Stimulated activated CD8-positive, alpha-beta memory T cell treated with anti-CD3 and anti-CD28 coated beads, Interleukin-12 subunit alpha, Interleukin-12 subunit beta, amount 100 ng/mL, for 4 hours (primary cell): Measurements from ENCODE around the gene APEH.
"Not testable (repeated sequence)": the region's sequence is repeated elsewhere in the genome, so short reads cannot be mapped to it uniquely, and the experiment has no call there.

Source experiments
- DNase-seq: peaks from one replicate; pipeline ENCODE4 v3.0.0-alpha.2; 2020; ENCODE audit warnings: low read depth

Gene APEH

DNA sequence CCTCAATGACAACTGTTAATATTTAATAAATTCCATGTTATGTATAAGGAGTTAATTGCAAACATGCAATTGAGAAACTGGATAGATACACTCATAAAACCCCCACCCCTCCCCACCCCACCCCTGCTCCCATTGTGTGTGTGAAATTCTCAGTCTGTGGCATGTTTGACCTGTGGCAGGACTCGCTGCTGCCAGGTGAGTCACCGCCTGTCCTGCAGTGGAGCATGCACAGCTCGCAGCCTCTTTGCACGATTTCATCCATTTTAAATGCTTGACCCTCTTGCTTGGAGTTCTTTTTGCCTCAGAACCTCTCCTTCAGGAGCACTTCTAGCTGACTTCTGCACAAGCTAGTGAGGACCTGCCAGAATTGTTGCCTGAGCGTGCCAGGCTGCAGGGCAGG, 5.3 kb upstream of the APEH start:
- DNase-seq: no peak

- no peak for DNase-seq
These were observed 4.8 kb upstream of the APEH start for GRCh38 chr3:49669352-49669751.

DNA sequence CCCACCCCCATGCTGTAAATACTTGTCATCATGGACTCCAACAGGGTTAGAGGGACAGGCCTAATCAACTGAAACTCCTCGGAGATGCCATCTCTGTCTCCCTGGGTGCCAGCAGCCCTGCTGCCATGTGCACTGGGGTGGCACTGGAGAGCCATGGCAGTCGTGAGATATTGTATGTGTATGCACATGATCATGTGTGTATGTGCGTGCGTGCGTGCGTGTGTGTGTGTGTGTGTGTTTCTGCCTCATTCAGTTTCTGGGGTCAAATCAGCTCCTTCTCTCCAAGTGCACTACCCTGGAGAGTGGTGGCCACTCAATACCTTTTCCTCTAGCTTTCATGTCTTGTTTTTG, 3.2 kb upstream of the APEH start:
- no peak for DNase-seq

- DNase-seq: peak; percentile 50
These were observed 2.6 kb upstream of the APEH start for GRCh38 chr3:49671291-49672288.

GRCh38 chr3:49673121-49673714, 933 bp upstream of the APEH start:
- no peak for DNase-seq

- DNase-seq: no peak
These were observed 389 bp downstream of the APEH start for GRCh38 chr3:49674497-49674983.

- DNase-seq: no peak
These were observed 1.8 kb downstream of the APEH start for GRCh38 chr3:49675912-49676311.

GRCh38 chr3:49680493-49681231, 6.5 kb downstream of the APEH start:
- DNase-seq: no peak

DNA sequence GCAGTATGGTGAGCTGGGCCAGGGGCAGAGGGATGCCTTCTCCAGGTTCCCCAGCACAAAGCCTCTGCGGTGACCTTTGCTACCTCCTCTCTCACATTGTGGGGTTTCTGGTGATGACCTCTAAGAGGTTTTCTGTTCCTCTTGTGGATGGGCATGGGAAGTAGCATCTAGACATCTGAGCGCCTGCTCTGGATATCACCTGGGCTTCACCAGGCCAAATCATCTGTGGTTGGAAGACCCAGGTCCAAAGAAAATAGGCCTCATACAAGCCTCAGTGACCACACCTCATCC, 7.0 kb downstream of the APEH start:
- no peak for DNase-seq

GRCh38 chr3:49681543-49681942, 7.4 kb downstream of the APEH start:
- DNase-seq: no peak

DNA sequence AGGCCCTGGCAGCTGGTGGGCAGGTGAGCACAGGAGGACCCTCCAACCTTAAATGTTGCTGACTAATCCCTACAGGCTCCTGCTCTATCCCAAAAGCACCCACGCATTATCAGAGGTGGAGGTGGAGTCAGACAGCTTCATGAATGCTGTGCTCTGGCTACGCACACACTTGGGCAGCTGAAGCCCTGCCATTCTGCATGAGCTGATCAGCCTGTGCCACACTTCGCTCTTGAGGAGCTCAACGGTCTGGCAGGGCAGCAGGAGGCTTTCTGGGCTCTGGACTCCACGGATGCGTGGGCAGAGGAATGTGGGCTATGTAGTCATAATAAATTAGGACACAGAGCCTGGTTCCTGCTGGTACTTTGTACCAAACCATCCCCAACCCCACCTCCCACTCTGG, 9.0 kb downstream of the APEH start:
- no peak for DNase-seq

- not testable (repeated sequence) for DNase-seq
These were observed 10.3 kb downstream of the APEH start for GRCh38 chr3:49684453-49684852.

- DNase-seq: not testable (repeated sequence)
These were observed 11.0 kb downstream of the APEH start for GRCh38 chr3:49685103-49685502.

GRCh38 chr3:49685846-49686245, 11.7 kb downstream of the APEH start:
- DNase-seq: not testable (repeated sequence)

GRCh38 chr3:49686346-49686745, 12.2 kb downstream of the APEH start:
- DNase-seq: not testable (repeated sequence)

- DNase-seq: not testable (repeated sequence)
These were observed 12.7 kb downstream of the APEH start for GRCh38 chr3:49686769-49687423.

DNA sequence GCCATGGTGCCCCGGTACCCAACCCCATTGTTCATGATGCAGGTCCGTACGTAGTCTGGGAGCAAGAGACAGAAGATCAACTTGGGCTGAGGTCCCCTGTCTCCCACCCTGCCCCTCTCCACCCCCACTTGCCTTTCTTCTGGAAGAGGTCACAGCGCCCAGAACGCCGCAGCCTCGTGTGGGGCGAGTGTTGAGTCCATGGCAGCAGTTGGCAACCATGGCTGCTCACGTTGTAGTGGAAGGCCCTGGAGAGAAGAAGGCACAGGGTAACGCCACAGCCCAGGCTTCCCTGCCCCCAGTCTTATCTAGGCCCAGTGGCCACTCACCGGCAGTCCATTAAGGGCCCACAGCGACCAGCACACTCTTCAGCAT, 13.3 kb downstream of the APEH start:
- DNase-seq: not testable (repeated sequence)

- DNase-seq: not testable (repeated sequence)
These were observed 14.3 kb downstream of the APEH start for GRCh38 chr3:49688338-49689045.

DNA sequence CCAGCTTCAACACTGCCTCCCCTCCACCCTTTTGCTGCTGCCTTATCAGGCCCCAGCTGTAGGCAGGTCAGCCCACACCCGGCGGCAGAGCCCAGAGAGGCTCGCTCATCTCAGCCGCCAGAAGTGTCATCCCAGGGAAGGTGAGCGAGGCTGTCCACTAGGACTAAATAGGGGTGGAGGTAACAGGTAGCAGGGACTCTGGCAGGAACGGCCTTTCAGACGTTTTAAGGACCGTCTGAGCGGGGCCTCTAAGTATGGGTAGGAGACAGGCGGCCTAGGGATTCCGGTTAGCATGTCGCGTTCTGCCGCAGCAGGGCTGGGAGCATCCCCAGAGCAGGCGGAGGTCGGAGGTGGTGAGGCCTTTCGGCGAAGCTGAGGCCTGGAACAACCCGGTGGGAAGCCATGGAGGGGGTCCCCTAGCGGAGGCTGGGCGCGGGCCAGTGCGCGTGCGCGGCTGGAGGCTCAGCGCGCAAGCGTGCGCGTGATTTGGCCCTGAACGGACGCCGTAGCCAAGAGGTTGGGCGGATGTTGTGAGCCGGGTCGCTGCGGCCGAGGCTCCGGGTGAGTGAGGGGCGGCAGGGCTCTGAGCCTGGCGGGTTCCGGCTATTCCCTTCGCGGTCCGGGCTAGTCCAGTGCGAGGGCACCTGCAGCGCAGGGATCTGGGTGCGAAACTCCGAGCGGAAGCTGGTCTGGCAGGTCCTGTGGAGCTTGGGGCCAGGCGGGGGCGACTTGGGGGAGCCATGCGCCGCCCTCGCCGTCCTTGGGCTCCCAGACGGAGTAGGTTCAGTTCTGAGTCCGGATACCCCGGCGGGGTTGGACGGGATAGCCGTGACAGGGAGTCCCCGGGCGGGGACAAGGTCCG, 15.1 kb downstream of the APEH start, which contains the start of the genes MST1 and RNF123:
Gene MST1, minus strand, starts transcription at position 429 of the 862 bp plus-strand sequence. CDS start 783 bp downstream, outside the sequence.
Gene RNF123, plus strand, starts transcription at position 512 of the 862 bp plus-strand sequence. CDS start 1,609 bp downstream, outside the sequence.
- peak; percentile 87 for DNase-seq

- DNase-seq: not testable (repeated sequence)
These were observed 15.9 kb downstream of the APEH start for GRCh38 chr3:49689908-49690624.
